NCI-H1436 (cell line): ENCODE measurements around the gene MLLT3.

Experiments
- DNase-seq: peaks from one replicate; lab custom pipeline; 2025; lab: John Stamatoyannopoulos, UW

Gene MLLT3

DNA sequence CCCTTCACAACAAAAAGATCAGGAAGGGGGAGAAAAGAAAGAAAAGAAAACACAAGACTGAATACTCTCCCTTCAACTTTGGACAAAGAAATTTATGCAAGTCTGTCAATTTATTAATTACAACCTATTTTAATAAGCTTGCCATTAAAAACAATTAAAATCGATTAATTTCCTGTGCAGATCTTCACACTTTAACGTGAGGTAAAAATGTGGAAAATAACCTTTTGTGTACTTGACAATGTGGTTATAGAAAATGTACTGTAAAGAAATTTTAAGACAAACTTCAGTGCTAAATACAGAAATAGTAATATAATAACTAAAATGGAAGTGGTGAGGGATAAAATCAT is 2.7 kb upstream of the MLLT3 start:
- no peak for DNase-seq

DNA sequence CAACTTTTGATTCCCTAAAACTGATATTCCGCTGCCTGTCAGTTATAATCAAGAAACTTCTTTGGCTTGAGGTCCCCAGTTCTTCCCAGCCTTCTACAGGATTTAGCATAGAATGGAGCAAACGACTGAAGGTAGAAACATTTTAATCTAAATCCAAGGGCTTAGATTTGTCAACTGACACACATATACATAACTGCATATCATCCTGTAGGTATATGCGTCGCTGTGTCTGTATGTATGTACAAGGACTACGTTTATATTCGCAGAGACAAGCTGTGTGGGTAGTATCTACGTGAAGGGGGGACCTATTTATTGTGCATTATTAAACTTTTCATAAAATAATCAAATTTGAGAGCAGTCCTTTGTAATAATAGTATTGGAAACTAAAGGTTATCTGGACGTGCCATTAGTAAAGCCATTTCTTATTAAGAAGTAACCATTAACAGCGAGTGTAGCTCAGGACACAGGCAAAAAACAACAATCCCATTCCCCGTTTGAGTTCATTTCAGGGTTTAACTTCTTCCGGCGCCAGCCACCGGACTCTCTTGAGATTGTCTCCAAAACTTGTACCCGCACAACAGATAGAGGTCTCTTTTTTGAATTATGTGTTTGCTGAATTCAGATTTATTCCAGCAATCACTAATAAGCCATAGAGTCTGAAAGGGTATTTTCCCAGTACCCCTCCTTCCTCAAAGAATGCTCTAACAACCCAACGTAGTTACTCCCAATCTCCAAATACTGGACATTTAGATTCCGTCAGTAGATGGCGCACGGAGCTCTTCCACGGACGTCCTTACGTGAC is 2.1 kb upstream of the MLLT3 start:
- peak; percentile 42 for DNase-seq

DNA sequence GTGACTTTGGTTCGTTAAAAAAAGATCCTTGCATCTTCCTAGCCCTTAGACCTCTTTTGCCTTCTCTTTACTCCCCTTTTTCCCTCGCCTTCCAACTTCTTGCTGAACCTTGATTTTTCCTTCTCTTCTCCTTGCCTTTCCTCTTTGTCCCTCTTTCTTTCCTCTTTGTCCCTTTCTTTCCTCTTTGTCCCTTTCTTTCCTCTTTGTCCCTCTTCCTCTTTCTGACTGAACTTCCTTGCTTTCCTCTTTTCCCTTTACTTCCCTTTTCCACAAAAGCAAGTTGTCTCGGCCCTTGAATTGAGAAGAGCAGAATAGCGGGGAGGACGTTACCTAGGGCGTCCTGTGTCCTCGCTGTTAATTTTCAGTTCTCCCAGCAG is 1.4 kb upstream of the MLLT3 start:
- no peak for DNase-seq

DNA sequence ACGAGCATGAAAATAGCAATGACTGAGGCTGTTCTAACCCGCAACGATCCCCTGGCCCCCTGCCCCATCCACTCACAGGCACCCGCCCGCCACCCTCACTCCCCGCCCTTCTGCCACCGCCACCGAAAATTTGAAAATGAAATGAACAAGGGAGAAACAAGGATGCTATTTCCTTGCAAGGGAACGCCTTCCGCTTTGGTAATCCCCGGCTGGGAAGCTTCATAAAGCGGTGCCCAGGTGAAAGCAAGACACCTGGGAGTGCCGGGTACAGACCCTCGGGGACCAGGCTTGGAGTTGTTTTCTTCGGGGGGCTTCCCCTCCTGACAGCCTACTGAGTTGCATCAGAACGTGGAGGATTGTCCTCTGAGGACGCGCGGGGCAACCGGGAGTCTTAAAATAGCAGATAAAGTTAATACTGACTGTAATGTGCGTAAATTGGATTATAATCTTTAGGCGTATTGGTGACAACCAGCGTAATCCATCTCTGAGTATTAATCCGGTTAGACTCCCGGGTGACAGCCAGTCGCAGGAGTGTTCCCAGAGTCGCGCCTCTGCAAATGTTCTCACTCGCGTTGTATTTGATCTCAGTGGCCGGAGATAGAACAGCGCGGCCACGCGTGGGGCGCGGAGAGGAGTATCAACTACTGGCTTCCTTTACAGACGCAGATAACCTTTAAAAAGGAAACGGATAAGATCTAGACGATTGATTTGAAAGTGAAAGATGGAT is 885 bp upstream of the MLLT3 start:
- no peak for DNase-seq

DNA sequence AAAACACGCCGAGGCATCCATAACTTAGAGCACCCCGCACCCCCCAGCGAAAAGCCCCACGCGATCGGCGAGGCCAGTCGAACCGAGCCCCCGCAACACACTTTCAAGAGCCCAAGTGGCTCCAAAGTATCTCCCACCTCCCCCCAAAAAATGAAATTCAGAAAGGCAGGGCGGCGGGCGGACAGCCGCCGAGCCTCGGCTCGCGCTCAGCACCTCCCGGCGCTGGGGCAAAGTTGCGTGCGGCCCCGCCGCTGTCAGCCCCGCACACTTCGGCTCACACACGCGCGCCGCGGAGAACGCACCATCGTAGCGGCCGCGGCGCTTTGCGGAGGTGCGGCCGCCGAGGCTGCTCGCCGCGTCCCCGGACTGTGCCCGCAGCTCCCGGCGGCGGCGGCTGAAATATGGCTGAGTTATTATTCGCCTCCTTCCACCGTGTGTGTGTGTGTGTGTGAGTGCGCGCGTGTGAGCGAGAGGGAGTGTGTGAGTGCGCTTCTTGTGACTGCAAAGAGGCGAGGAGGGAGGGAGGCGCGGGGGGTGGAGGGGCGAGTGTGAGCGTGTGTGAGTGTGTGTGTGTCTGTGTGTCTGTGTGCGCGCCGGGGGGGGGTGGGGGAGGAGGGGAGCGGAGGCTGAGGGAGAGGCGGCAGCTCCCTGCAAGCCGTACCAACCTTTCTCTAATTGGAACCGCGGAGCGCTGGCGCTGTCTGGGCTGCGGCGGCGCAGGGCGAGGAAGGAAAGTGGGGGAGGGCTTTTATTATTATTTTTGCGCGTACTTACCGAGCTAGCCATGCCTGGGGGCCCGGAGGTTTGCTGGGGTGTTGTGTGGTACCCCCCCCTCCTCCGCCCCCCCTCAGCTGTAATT is 599 bp downstream of the MLLT3 start:
- DNase-seq, result peak; percentile 46

- no peak for DNase-seq
These were observed 1.4 kb downstream of the MLLT3 start for GRCh38 chr9:20620650-20621470.

- DNase-seq, result no peak
These were observed 2.7 kb downstream of the MLLT3 start for GRCh38 chr9:20619487-20620200.

DNA sequence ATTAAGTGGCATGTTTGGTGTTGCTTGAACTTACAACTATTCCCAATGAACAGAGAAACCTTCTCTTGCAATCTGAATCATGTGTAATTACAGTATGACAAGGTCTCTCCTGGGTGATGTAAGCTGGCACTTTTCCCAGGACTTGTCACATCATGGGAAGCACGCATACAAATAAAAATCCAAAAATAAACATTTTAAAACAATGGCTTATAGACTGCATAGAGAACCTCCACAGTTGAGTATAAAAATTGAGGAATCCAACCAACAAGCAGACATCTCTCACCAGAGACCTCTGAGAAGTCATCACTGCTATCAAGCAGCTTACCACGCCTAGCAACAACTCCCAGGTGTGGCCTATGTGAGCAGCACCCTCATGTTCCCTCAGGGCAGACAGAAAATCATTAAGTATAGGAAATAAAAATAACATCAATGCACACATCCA is 3.9 kb downstream of the MLLT3 start:
- DNase-seq, result no peak

GRCh38 chr9:20616808-20617207 is 5.5 kb downstream of the MLLT3 start:
- no peak for DNase-seq

DNA sequence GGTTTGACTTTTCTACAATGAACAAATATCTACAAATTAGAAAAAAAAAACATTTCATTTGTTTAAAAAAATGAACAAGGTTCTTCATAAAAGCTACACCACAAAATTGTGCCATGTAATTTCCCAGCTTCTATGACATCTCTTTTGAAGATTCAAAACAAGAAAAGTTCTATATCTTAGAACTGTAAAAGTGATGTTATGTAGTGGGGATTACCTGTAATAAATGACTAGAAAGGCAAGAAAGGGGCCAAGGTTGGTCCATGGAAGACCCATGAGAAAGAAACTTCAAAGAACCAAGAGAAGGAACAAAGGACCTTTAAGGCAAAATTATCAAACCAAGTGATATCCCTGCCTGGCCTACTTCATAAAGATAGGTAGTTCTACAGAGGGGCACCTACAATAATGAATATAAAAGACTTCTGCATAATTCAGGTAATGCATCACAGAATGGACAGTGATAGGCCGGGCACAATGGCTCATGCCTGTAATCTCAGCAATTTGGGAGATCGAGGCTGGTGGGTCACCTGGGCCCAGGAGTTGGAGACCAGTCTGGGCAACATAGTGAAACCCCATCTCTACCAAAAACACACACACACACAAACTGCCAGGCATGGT is 7.6 kb downstream of the MLLT3 start:
- no peak for DNase-seq

DNA sequence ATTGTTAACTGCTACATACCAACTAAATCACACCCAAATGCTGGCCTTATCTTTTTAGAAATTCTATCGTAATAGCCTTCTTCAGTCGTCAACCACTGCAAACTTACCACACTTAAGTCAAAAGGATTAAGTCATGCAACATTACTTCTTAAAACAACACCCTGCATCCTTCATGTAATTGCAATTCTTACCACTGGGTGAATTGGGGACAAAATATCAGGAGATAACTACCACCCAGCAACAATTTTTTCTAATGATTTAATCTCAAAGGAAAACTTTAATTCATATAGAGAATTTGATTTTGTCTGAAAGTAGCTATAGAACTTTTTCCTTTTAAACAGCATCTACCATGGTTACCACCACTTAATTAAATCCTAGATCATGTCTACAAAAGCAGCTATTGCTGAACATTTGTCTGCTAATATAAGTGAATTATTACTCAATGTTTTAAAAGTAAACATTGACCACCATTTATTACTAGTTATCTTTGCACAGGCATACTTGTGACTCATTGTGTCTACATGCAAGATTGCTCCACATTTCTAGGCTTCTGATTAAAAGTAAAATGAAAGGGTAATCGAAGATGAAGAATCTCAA is 10.5 kb downstream of the MLLT3 start:
- no peak for DNase-seq

DNA sequence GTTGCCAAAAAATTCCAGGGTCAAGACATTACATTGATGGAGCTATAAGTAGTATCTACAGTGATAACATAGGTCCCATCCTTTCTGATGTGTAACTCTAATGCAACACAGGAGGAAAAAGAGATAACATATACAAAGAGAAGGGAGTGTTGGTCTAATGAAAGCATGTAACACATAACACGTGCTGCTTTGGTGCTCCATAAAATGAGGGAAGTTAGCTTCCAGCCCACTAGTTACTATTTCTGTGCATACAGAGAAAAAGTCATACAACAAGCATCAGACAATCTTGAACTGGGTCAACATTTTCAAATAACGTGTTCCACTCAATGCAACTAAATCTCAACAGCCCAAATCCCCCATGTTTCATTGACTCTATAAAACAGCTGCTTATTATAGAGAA is 11.7 kb downstream of the MLLT3 start:
- no peak for DNase-seq

DNA sequence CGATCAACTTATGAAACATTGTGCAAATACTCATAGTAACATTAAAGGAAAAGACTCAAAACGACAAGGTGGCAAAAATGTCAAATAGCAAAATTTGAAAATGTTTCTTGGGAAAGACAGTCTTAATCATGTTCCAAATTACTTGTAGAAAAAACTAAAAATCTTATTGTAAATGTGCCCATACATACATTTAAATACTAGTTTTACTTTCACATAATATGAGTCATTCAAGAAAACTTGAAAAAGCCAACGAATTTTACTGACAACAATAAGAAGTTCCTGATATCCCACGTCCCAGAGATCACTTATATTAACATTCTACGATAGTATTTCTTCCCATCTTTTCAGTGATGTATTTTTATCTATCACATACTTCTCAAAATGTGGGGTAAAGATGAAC is 13.7 kb downstream of the MLLT3 start:
- DNase-seq, result no peak

GRCh38 chr9:20606652-20607051 is 15.6 kb downstream of the MLLT3 start:
- no peak for DNase-seq

DNA sequence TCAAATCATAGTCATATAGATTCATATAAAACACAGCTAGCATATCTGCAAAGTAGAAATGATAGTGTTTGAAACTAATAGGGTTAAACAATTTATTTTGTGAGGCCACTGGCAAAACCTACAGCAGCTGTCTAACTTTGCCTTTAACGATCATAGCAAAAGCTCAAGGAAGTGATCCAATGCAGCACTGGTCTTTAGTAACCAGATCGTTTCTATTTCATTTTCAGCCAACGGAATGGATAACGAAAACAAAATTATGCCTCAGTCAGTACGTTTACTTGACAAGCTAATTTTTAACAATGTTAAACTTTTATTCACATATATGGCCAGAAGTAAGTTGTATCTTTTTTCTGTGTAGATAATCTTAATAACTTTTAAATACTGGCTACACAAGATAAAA is 17.7 kb downstream of the MLLT3 start:
- DNase-seq, result no peak

DNA sequence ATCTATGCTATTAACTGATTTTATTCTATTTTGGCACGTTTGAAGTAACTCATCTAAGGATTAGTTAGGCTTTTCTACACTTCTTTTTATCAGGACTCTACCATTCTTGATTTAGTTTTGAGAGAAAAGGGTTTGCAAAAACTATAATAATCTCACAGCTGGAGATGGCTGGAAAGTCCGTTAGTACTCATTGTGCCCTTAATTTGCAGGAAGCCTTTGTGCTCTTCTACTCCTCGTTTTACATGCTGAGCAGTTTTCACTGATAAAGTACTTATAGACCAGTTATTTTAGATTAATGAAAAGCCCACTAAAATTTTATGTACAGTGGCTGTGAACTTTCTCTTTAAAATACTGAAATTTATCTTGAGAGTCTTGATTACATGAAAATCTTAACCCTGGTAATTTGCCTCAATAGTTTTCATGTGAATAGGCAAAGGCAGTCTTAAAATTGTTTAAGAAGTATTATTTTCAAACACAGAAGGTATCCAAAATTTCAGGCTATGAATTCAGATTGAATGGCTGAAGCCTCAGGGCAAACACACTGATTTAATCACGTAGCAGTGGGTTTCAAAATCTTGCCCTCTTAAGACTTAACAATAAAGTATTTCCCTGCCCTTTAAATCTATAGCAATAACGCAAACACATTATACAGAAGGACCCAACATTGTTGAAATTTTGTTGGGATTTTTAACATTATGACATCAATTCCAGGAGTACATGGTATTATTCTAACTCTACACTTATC is 18.6 kb downstream of the MLLT3 start:
- DNase-seq, result no peak

- no peak for DNase-seq
These were observed 21.0 kb downstream of the MLLT3 start for GRCh38 chr9:20601292-20601691.

- DNase-seq, result no peak
These were observed 23.1 kb downstream of the MLLT3 start for GRCh38 chr9:20599195-20599594.

DNA sequence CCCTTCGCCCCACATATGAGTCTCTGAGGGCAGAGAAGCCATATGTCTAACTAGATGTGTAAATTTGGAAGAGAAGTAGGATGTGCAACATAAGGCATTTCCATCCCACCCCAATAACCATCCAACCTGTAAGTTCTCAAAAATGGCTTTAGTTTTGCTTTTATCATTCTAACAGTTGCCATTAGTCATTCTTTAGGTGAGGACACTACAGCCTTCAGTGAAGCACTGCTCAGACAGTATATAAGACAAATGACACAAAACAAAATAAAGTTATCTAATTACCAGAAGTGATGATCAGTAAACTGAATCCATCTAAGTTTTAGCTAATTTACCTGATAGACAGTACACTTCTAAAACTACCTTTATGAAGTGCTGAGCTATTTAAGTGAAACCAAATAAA is 23.9 kb downstream of the MLLT3 start:
- no peak for DNase-seq

GRCh38 chr9:20597862-20598261 is 24.4 kb downstream of the MLLT3 start:
- DNase-seq, result no peak
